SH-SY5Y (cell line): Measurements from ENCODE around the gene ANXA4.

ENCODE experiments used
- GATA2 ChIP-seq: IDR thresholded peaks from 2 replicates; pipeline ENCODE4 v1.6.1; 2011; ENCODE audit warnings: mild to moderate bottlenecking, low read depth, low read length
- GATA3 ChIP-seq: IDR thresholded peaks from 2 replicates; pipeline ENCODE4 v1.6.1; 2011; ENCODE audit warnings: low read depth, mild to moderate bottlenecking, low read length, moderate library complexity

DNA sequence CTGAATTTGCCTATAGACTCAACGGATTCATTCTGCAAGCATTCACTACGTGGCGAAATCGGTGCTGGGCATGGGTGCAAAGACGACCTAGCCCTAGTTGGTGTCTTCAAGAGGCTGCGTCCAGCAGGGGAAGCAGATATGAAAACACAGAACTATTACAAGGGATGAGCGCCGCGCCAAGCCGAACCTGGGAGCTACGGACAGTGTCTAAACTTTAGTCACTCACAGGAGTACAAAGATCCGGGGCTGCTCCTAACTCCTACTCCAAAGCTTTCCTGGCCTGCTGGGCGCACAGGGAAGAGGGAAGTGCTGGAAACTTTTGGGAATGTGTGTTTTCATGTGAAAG is 732 bp upstream of the ANXA4 start:
- TF ChIP-seq GATA2 (no peak), GATA3 (no peak)
